IMR-90 (cell line): ENCODE results near the gene AP2A1.

Experiments
- POLR2A ChIP-seq: IDR thresholded peaks from 2 replicates; pipeline ENCODE4 v1.6.1; 2012; ENCODE audit warnings: mild to moderate bottlenecking, low read depth, low read length
- SMC3 ChIP-seq: fragments of 150-350 bp; IDR thresholded peaks from 2 replicates; pipeline ENCODE4 v1.6.1; 2016; ENCODE audit warnings: low read depth, mild to moderate bottlenecking, antibody characterized with exemption, low read length, moderate library complexity
- TF ChIP-seq, protein P1 (sequence below): conservative IDR thresholded peaks from 2 replicates; pipeline ENCODE4 v1.5.1; 2012; ENCODE audit warnings: mild to moderate bottlenecking, low read depth, low read length, improper control_type of control experiment

DNA sequence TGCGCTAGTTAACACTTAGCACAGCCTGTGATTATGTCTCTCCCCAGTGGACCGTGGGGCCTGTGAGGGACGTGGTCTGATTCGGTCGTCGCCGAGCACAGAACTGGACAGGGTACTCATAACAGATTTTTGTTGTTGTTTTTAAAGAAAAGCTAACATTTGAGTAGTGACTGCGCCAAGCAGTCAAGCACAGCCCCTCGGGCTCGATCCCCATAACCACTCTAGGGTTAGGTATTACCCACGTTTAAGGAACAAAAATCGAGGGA, 83.4 kb downstream of the AP2A1 start:
- TF ChIP-seq POLR2A = no peak
- TF ChIP-seq, protein P1, sequence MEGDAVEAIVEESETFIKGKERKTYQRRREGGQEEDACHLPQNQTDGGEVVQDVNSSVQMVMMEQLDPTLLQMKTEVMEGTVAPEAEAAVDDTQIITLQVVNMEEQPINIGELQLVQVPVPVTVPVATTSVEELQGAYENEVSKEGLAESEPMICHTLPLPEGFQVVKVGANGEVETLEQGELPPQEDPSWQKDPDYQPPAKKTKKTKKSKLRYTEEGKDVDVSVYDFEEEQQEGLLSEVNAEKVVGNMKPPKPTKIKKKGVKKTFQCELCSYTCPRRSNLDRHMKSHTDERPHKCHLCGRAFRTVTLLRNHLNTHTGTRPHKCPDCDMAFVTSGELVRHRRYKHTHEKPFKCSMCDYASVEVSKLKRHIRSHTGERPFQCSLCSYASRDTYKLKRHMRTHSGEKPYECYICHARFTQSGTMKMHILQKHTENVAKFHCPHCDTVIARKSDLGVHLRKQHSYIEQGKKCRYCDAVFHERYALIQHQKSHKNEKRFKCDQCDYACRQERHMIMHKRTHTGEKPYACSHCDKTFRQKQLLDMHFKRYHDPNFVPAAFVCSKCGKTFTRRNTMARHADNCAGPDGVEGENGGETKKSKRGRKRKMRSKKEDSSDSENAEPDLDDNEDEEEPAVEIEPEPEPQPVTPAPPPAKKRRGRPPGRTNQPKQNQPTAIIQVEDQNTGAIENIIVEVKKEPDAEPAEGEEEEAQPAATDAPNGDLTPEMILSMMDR = no peak
- no peak for TF ChIP-seq SMC3
